Small intestine (tissue), 7 donors: ENCODE results near the gene RAB3B. TPM values are rescaled to one million over a fixed set of nuclear protein-coding genes. Genes with fewer than 3 reads are reported as not detected.
A peak's percentile ranks its signal among the peaks of the same experiment; 100 is the strongest.
"Not testable (repeated sequence)": the region's sequence is repeated elsewhere in the genome, so short reads cannot be mapped to it uniquely, and the experiment has no call there.

Experiments
- DNase-seq, 2 donors: peaks; one replicate each; pipeline versions ENCODE4 v3.0.0 to v3.0.0-alpha.2; 2013
- FAIRE-seq: peaks from 2 replicates; lab custom pipeline; 2012; peaks lifted over from hg19 to GRCh38; lab: Jason Lieb, UNC
- H3K27ac ChIP-seq, 3 donors: one replicate each; pipeline ENCODE4 v1.5.1; 2013; ENCODE audit warnings: low read length in 2 of 3, mild to moderate bottlenecking in 2 of 3, control low read depth in 1 of 3, inconsistent platforms in 1 of 3, low read depth in 1 of 3, moderate library complexity in 1 of 3
- H3K27me3 ChIP-seq, 3 donors: one replicate each; pipeline ENCODE4 v1.6.1; 2013; ENCODE audit warnings: low read length in 3 of 3, inconsistent platforms in 1 of 3; ENCODE audit not compliant: control insufficient read depth in 3 of 3, insufficient read depth in 3 of 3
- H3K36me3 ChIP-seq, 3 donors: one replicate each; pipeline ENCODE4 v1.6.1; 2013; ENCODE audit warnings: low read length in 3 of 3, inconsistent platforms in 1 of 3, low read depth in 1 of 3, mild to moderate bottlenecking in 1 of 3, moderate library complexity in 1 of 3; ENCODE audit not compliant: control insufficient read depth in 3 of 3, insufficient read depth in 2 of 3
- H3K4me1 ChIP-seq, 3 donors: one replicate each; pipeline ENCODE4 v1.6.1; 2013; ENCODE audit warnings: low read length in 2 of 3, inconsistent platforms in 1 of 3, low read depth in 1 of 3, mild to moderate bottlenecking in 1 of 3, moderate library complexity in 1 of 3; ENCODE audit not compliant: control insufficient read depth in 3 of 3, insufficient read depth in 2 of 3
- H3K4me3 ChIP-seq, 3 donors: one replicate each; pipeline ENCODE4 v1.5.1; 2013; ENCODE audit warnings: low read length in 3 of 3, control low read depth in 1 of 3, inconsistent platforms in 1 of 3, low read depth in 1 of 3, mild to moderate bottlenecking in 1 of 3, moderate library complexity in 1 of 3
- H3K9me3 ChIP-seq, 2 donors: one replicate each; pipeline ENCODE4 v1.6.1; 2013; ENCODE audit warnings: low read depth in 1 of 2, low read length in 1 of 2; ENCODE audit not compliant: control insufficient read depth in 2 of 2, insufficient read depth in 1 of 2
- WGBS, 3 donors: extraction: QIAGEN DNeasy Blood & Tissue Kit; methylation state at CpG; one replicate each; pipeline ENCODE4 v1.1.7; 2013; 5-methylcytosine and 5-hydroxymethylcytosine counted together
- polyA plus RNA-seq, 4 donors: library from polyadenylated mRNA; stranded (reverse) in 3 of 4; unstranded in 1 of 4; fragments of 200-250 nt in 3 of 4; fragments of 120-200 nt in 1 of 4; gene quantifications; one replicate each; pipeline versions ENCODE4 v1.2.1 to v1.2.3, GENCODE V29; 2013
- donor health status: healthy with polysubstance abuse.
- donor health status: control.
- donor health status: control.
- donor health status: Bipolar disorder and iron deficiency.
- donor health status: healthy.

Gene RAB3B
- polyA plus RNA-seq, 4 donors: 0.22 to 4.6 (median 1.6) TPM

DNA sequence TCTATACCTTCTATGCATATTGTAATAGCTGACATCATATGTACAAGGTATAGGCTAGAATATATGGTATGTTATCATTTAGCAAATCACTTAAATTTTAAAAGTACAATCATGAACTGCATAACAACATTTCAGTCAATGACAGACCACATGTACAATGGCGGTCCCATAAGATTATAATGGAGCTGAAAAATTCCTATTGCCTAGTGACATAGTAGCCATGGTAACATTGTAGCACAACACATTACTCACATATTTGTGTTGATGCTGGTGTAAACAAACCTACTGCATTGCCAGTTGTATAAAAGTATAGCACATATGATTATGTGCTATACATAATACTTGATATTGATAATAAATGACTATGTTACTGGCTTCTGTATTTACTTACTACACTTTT lies 8.9 kb downstream of the RAB3B start:
- DNase-seq: no peak
- no peak for FAIRE-seq
- no peaks in the 10 kb centered on the region for H3K36me3 ChIP-seq
- no peak overlapping the region for H3K4me3 ChIP-seq
- H3K4me1 ChIP-seq: no peaks in the 10 kb centered on the region
- H3K27me3 ChIP-seq: no peaks in the 10 kb centered on the region
- no peaks in the 10 kb centered on the region for H3K9me3 ChIP-seq
- WGBS, 3 donors: 81 to 97% (median 95%) methylated on average over 1 of the region's 1 CpG
- H3K27ac ChIP-seq: no peak overlapping the region

DNA sequence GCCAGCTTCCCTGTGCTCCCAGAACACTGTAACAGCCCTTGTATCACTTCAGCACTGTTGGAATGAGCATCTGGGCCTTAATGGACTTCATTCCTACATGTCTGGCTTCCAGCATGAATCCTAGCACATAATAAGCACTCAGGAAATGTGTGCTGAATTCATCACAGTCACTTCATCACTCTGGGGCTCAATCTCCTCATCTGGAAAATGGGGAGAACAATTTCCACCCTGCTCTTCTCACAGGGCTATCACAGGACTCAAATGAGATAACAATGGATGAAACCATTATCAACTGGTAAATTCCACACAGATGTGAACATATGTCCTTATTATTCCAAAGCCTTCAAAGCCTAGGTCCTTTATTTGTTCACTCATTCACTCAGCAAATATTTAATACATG lies 12.4 kb downstream of the RAB3B start:
- no peak for FAIRE-seq
- no peak for DNase-seq
- Histone ChIP-seq H3K27me3 (no peaks in the 10 kb centered on the region), H3K9me3 (no peaks in the 10 kb centered on the region), H3K27ac (no peak overlapping the region), H3K4me1 (no peaks in the 10 kb centered on the region), H3K36me3 (no peaks in the 10 kb centered on the region), H3K4me3 (no peak overlapping the region)

DNA sequence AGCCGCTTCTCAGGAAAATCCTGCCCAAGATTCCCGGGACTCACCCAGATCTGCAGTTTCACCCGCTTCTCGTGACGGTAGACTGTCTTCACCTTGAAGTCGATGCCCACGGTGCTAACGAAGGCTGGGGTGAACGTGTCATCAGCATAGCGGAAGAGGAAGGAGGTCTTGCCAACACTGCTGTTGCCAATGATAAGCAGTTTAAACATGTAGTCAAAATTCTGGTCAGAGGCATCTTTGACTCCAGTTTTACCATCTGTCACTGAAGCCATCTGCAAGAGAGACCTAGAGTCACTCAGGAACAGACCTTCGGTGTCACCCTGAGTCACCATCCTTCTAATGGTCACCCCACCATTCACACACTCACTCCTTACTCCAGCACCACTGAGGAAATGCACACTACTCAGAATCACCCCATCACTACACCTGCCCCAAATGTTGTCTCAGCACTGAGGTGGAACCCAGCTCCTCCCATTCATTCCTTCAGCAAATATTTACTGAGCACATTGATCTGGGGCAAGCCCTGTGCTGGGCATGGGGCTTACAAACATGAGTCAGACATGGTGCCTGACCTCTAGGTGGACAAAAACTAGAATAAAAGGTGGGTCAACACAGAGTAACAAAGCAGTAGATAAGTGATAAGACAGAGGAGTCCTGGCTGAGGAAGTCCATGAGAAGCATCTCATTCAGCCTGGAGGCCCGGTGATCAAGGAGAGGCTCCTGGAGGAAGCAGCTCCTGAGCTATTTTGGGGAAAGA lies 13.5 kb downstream of the RAB3B start:
- DNase-seq (peak in 1 of 2 donors; percentile 23), FAIRE-seq (no peak)

DNA sequence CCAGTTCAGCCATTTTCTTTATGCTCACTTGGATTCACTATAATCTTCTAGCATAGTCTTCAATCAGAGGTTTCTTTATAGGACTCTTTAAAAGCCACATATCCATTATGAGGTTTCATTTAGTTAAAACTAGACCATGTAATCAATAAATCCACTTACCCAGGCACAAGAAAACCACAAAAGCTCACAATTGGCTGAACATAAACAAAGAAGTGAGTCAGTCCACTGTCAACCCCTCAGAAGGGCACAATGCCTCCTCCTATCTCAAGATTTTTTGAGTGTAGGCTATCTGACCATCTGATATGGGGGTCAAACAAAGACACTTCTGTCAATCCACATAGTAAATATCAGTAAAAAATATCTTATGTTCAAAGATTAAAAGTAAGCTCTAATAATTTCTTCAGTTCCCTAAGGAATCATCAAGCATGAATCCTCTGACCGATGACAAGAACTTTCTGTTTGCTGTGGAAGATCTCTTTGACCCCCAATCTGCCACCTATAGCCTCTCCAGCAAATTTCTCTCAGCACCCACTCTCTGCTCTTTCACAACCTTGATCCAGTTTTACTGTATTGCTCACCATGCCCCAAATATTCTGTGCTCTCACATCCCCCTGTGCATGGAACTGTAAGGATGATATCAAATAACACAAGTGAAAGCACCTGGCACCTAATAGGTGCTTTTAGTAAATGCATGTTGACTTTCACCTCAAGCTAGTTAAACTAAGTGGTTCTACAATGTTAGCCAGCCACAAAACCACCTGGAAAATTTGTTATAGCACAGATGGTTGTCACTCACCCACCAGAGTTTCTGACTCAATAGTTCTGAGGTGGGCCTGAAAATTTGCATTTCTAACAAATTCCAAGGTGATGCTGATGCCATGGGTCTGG lies 16.7 kb downstream of the RAB3B start:
- 80 to 97% (median 85%) methylated on average over 1 of the region's 1 CpG for WGBS, 3 donors
- Histone ChIP-seq H3K27ac (no peak overlapping the region), H3K4me1 (peaks cover 0 to 7% (median 0%) of the 10 kb centered on the region in 3 donors), H3K36me3 (no peaks in the 10 kb centered on the region), H3K27me3 (no peaks in the 10 kb centered on the region), H3K4me3 (no peak overlapping the region), H3K9me3 (no peaks in the 10 kb centered on the region)
- no peak for DNase-seq
- no peak for FAIRE-seq

More for the DNA sequence above, 13.5 kb downstream of the RAB3B start:
- Histone ChIP-seq H3K4me1 (no peaks in the 10 kb centered on the region), H3K4me3 (no peak overlapping the region), H3K36me3 (no peaks in the 10 kb centered on the region), H3K27ac (no peak overlapping the region), H3K9me3 (no peaks in the 10 kb centered on the region), H3K27me3 (no peaks in the 10 kb centered on the region)
- 81 to 87% (median 82%) methylated on average over 12 of the region's 12 CpGs for WGBS, 3 donors

DNA sequence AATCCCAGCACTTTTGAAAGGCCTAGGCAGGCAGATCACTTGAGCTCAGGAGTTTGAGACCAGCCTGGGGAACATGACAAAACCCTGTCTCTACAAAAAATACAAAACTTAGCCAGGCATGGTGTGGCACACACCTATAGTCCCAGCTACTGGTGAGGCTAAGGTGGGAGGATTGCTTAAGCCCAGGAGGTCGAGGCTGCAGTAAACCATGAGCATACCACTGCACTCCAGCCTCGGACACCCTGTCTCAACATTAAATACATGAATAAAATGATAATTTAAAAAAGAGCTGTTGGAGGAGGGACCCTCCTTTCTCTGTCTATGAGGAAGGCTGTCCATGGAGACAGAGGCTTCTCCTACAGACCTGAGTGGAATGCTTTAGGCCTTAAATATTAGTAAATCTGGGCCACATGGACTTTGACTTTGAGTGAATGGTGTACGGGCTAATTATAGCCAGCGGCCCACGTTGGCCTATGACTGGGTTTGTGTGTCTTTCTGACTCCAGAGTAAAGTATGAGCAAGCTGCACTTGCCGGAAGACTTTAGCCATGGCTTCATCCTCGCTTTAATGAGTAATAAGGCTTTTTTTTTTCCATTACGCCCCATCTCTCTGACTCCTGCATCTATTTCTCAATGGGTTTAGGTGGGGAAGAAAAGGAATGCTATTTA lies 21.3 kb downstream of the RAB3B start:
- peaks cover 0 to 7% (median 0%) of the 10 kb centered on the region in 3 donors for H3K4me1 ChIP-seq
- 30 to 65% (median 46%) methylated on average over 8 of the region's 8 CpGs for WGBS, 3 donors
- H3K27ac ChIP-seq: peak overlapping the region in 1 of 3 donors; percentile 22
- peaks cover 0 to 2% of the 10 kb centered on the region in 2 donors for H3K9me3 ChIP-seq
- H3K36me3 ChIP-seq: no peaks in the 10 kb centered on the region
- no peak overlapping the region for H3K4me3 ChIP-seq
- no peak for FAIRE-seq
- DNase-seq: peak; percentile 40 to 79
- H3K27me3 ChIP-seq: no peaks in the 10 kb centered on the region

DNA sequence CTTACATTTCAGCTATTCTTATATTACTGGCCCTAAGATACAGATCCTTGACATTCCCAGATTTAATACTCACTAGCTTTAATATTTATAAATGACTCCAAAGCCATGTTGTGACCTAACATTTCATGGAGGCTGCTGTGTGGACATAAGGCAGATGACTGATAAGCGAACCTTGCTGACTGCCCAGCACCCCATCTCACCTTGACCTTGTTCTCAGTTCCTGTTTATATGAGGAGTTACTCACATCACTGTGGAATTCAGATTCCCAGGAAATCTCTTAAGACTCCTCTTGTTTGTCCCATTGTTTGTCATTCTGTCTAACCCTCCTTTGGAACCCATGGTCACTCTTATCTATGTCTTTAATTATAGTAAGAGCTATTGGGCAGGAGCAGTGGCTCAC lies 21.9 kb downstream of the RAB3B start:
- H3K4me1 ChIP-seq: peaks cover 0 to 7% (median 0%) of the 10 kb centered on the region in 3 donors
- no peaks in the 10 kb centered on the region for H3K36me3 ChIP-seq
- peaks cover 0 to under 1% (median 0%) of the 10 kb centered on the region in 3 donors for H3K27me3 ChIP-seq
- 74 to 91% (median 79%) methylated on average over 1 of the region's 1 CpG for WGBS, 3 donors
- peaks cover 0 to 2% of the 10 kb centered on the region in 2 donors for H3K9me3 ChIP-seq
- H3K27ac ChIP-seq: no peak overlapping the region
- DNase-seq (peak in 1 of 2 donors; percentile 25), FAIRE-seq (no peak)
- no peak overlapping the region for H3K4me3 ChIP-seq

DNA sequence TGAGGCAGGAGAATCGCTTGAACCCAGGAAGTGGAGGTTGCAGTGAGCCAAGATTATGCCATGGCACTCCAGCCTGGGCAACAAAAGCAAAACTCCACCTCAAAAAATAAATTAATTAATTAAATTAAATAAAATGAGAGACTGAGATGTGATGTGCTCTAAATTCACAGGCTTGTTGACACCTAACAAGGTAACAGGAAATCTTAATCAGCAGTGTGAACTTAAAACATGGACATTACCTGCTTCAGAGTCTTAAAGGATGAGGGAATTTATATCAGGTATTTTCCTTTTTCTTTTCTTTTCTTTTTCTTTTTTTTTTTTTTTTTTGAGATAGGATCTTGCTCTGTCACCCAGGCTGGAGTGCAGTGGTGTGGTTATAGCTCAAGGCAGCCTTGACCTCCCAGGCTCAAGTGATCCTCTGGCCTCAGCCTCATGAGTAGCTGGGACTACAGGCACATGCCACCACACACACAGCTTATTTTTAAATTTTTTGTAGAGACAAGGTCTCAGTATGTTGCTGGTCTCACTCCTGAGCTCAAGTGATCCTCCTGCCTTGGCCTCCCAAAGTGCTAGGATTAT lies 23.2 kb downstream of the RAB3B start:
- not testable (repeated sequence) for H3K4me3 ChIP-seq, H3K27me3 ChIP-seq, FAIRE-seq, H3K36me3 ChIP-seq, H3K9me3 ChIP-seq, DNase-seq, H3K27ac ChIP-seq, H3K4me1 ChIP-seq
- 93 to 98% (median 95%) methylated on average over 1 of the region's 1 CpG for WGBS, 3 donors

DNA sequence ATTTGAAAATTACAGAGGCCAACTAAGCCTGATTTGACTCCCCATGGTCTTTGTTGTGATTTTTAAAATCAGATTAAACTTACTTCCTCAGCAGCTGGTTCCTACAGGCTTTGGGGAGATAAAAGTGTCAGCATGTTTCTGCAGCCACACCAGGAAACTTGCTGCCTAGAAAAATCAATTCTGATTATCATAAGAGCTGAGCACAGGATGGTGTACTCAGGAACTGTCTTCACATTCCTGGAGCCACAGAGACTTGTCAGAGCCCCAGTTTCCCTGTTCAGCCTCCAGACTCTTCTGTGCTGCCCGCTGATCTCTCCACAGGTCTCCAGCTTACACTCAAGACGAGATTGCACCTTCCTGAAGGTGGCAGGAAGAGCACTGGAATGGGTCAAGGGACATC lies 23.9 kb downstream of the RAB3B start:
- Histone ChIP-seq H3K27ac (no peak overlapping the region), H3K4me3 (no peak overlapping the region), H3K27me3 (peaks cover 0 to 3% (median 2%) of the 10 kb centered on the region in 3 donors), H3K9me3 (peaks cover 0 to 2% of the 10 kb centered on the region in 2 donors), H3K36me3 (no peaks in the 10 kb centered on the region), H3K4me1 (peaks cover 0 to 7% (median 0%) of the 10 kb centered on the region in 3 donors)
- 75 to 83% (median 78%) methylated on average over 2 of the region's 2 CpGs for WGBS, 3 donors
- no peak for DNase-seq
- FAIRE-seq: no peak
